Measurements from ENCODE around the gene C1orf21. TPM values are rescaled to one million over a fixed set of nuclear protein-coding genes. Genes with fewer than 3 reads are reported as not detected.

Gene C1orf21
- polyA plus RNA-seq, 1 donor (not counting 4 experiments of a cell fraction or from before 2014, with no cell fraction given), result 44.3 TPM

DNA sequence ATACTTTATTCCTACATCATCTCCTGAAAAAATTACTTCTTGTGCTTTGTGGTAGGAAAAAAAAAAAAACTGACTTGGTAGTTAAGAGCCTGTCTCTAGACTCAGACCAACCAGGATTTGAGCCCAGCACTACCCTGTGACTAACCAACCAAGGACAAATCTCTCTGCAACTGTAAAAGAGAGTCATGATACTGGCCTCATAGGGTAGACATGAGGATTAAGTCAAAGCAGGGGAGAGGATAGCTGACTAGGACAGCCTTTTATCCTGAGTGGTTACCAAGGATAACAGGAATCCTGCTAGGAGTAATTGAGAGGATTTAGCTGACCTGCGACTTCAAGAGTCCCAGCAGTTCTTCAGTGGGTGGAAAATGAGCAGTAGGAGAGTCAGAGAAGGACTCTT lies 112.8 kb downstream of the C1orf21 start:
- Histone ChIP-seq H3K4me3 (ENCODE audit: control insufficient read depth in 2 of 3, extremely low read depth in 1 of 3, insufficient read depth in 2 of 3, low read depth in 1 of 3, low read length in 3 of 3) (no peak overlapping the region), H3K4me2 (ENCODE audit: control insufficient read depth, extremely low read depth, insufficient read depth, low read depth, low read length) (no peak overlapping the region), H4K20me1 (ENCODE audit: control insufficient read depth, extremely low read depth, insufficient read depth, low read length) (no peaks in the 10 kb centered on the region), H3K27ac (ENCODE audit: control insufficient read depth, insufficient read depth, low read length) (no peak overlapping the region), H3K9ac (ENCODE audit: control insufficient read depth, extremely low read depth, insufficient read depth, low read length) (no peak overlapping the region), H3K79me2 (ENCODE audit: control insufficient read depth, insufficient read depth, low read length) (peaks cover 23% of the 10 kb centered on the region), H3K9me3 (ENCODE audit: control insufficient read depth, low read depth, low read length) (no peaks in the 10 kb centered on the region), H3K4me1 (ENCODE audit: control insufficient read depth, extremely low read depth, insufficient read depth, low read length) (no peaks in the 10 kb centered on the region), H2AFZ (ENCODE audit: control insufficient read depth, low read length) (no peak overlapping the region), H3K27me3 (ENCODE audit: control insufficient read depth, extremely low read depth, insufficient read depth, low read length) (no peaks in the 10 kb centered on the region), H3K9me1 (ENCODE audit: control insufficient read depth, extremely low read depth, insufficient read depth, low read length) (peaks cover 3% of the 10 kb centered on the region), H3K36me3 (ENCODE audit: control insufficient read depth in 2 of 2, extremely low read depth in 1 of 2, insufficient read depth in 2 of 2, low read length in 2 of 2) (no peaks in the 10 kb centered on the region)
- no peak for FAIRE-seq
- no peak for DNase-seq (ENCODE audit: low read depth, low spot score)
- TF ChIP-seq, protein P1, sequence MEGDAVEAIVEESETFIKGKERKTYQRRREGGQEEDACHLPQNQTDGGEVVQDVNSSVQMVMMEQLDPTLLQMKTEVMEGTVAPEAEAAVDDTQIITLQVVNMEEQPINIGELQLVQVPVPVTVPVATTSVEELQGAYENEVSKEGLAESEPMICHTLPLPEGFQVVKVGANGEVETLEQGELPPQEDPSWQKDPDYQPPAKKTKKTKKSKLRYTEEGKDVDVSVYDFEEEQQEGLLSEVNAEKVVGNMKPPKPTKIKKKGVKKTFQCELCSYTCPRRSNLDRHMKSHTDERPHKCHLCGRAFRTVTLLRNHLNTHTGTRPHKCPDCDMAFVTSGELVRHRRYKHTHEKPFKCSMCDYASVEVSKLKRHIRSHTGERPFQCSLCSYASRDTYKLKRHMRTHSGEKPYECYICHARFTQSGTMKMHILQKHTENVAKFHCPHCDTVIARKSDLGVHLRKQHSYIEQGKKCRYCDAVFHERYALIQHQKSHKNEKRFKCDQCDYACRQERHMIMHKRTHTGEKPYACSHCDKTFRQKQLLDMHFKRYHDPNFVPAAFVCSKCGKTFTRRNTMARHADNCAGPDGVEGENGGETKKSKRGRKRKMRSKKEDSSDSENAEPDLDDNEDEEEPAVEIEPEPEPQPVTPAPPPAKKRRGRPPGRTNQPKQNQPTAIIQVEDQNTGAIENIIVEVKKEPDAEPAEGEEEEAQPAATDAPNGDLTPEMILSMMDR (optimal IDR thresholded peaks at IDR 0.05 in 1 of 3, IDR thresholded peaks at IDR 0.05 in 1 of 3, conservative IDR thresholded peaks at IDR 0.05 in 1 of 3; ENCODE audit: extremely low read depth in 1 of 3, insufficient read depth in 2 of 3, low read length in 3 of 3), result no peak
- no peak for TF ChIP-seq EZH2 (IDR thresholded peaks at IDR 0.05; ENCODE audit: low read length)
- dilution Hi-C loops (cut with MboI; ENCODE audit: extremely low pct_ligation_motif_present, low sequenced_read_pairs), result no loop called here

DNA sequence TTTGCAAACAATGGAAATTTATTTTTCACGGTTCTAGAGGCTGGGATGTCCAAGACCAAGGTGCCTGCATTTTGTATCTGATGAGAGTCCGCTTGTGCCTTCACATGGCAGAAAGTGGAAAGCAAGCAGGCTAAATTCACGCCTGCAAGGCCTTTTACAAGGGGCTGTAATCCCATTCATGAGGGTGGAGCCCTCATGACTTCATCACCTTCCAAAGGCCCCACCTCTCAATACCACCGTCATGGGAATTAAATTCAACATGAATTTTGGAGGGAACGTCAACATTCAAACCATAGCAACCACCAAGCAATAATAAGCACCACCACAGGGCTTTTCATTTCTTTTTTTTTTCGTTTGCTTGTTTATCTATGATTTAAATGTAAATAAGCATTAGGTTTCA lies 115.3 kb downstream of the C1orf21 start:
- DNase-seq (ENCODE audit: low read depth, low spot score) (no peak), FAIRE-seq (no peak)
- no peaks in the 10 kb centered on the region for H3K4me1 ChIP-seq (ENCODE audit: control insufficient read depth, extremely low read depth, insufficient read depth, low read length)
- H2AFZ ChIP-seq (ENCODE audit: control insufficient read depth, low read length), result no peak overlapping the region
- H3K79me2 ChIP-seq (ENCODE audit: control insufficient read depth, insufficient read depth, low read length), result peaks cover 18% of the 10 kb centered on the region
- no peak for TF ChIP-seq EZH2 (IDR thresholded peaks at IDR 0.05; ENCODE audit: low read length)
- TF ChIP-seq, protein P1 (optimal IDR thresholded peaks at IDR 0.05 in 1 of 3, IDR thresholded peaks at IDR 0.05 in 1 of 3, conservative IDR thresholded peaks at IDR 0.05 in 1 of 3; ENCODE audit: extremely low read depth in 1 of 3, insufficient read depth in 2 of 3, low read length in 3 of 3), result no peak
- dilution Hi-C loops (cut with MboI; ENCODE audit: extremely low pct_ligation_motif_present, low sequenced_read_pairs), result no loop called here
- H3K9me3 ChIP-seq (ENCODE audit: control insufficient read depth, low read depth, low read length), result no peaks in the 10 kb centered on the region
- no peak overlapping the region for H3K9ac ChIP-seq (ENCODE audit: control insufficient read depth, extremely low read depth, insufficient read depth, low read length)
- H4K20me1 ChIP-seq (ENCODE audit: control insufficient read depth, extremely low read depth, insufficient read depth, low read length), result no peaks in the 10 kb centered on the region
- H3K4me2 ChIP-seq (ENCODE audit: control insufficient read depth, extremely low read depth, insufficient read depth, low read depth, low read length), result no peak overlapping the region
- H3K4me3 ChIP-seq (ENCODE audit: control insufficient read depth in 2 of 3, extremely low read depth in 1 of 3, insufficient read depth in 2 of 3, low read depth in 1 of 3, low read length in 3 of 3), result no peak overlapping the region
- H3K36me3 ChIP-seq (ENCODE audit: control insufficient read depth in 2 of 2, extremely low read depth in 1 of 2, insufficient read depth in 2 of 2, low read length in 2 of 2), result no peaks in the 10 kb centered on the region
- no peak overlapping the region for H3K27ac ChIP-seq (ENCODE audit: control insufficient read depth, insufficient read depth, low read length)
- no peaks in the 10 kb centered on the region for H3K27me3 ChIP-seq (ENCODE audit: control insufficient read depth, extremely low read depth, insufficient read depth, low read length)
- peaks cover 3% of the 10 kb centered on the region for H3K9me1 ChIP-seq (ENCODE audit: control insufficient read depth, extremely low read depth, insufficient read depth, low read length)
